K562 (cell line): ENCODE data around the gene AMELX. TPM values are rescaled to one million over a fixed set of nuclear protein-coding genes. Genes with fewer than 3 reads are reported as not detected.

Experiments
- BRCA1 ChIP-seq, 2 experiments: fragments of 450-650 bp in 1 of 2; sonication (generic) in 1 of 2; formaldehyde crosslinking in 1 of 2; IDR thresholded peaks; 2 replicates each; pipeline versions ENCODE4 v1.5.0 to v1.6.1; 2017 to 2020; ENCODE audit warnings: mild to moderate bottlenecking in 1 of 2, missing genetic modification reagents in 1 of 2
- CBFA2T2 ChIP-seq: fragments of 450-650 bp; conservative IDR thresholded peaks from 2 replicates; pipeline ENCODE4 v1.6.1; 2017; ENCODE audit warnings: mild to moderate bottlenecking
- L3MBTL2 ChIP-seq: fragments of 450-650 bp; IDR thresholded peaks from 2 replicates; pipeline ENCODE4 v1.6.1; 2016; ENCODE audit warnings: mild to moderate bottlenecking, moderate library complexity
- TCF3 ChIP-seq: sonication (generic); formaldehyde crosslinking; IDR thresholded peaks from 2 replicates; pipeline ENCODE4 v1.4.0; 2020; ENCODE audit warnings: mild to moderate bottlenecking, missing genetic modification reagents
- ZBTB1 ChIP-seq: sonication (generic); formaldehyde crosslinking; IDR thresholded peaks from 2 replicates; pipeline ENCODE4 v1.8.1; 2023; ENCODE audit warnings: missing genetic modification reagents, low read depth, mild to moderate bottlenecking, borderline replicate concordance
- ZNF316 ChIP-seq: fragments of 450-650 bp; IDR thresholded peaks from 2 replicates; pipeline ENCODE4 v1.6.1; 2016
- ZNF347 ChIP-seq: fragments of 450-650 bp; formaldehyde crosslinking; IDR thresholded peaks from 2 replicates; pipeline ENCODE4 v1.4.0; 2020; ENCODE audit warnings: low read depth, mild to moderate bottlenecking, moderate library complexity
- ZNF766 ChIP-seq: fragments of 200-800 bp; sonication (Bioruptor generic); conservative IDR thresholded peaks from 2 replicates; pipeline ENCODE4 v1.6.1; 2016; ENCODE audit warnings: missing genetic modification characterization, missing compliant biosample characterization
- polyA plus RNA-seq, 8 experiments: library from polyadenylated mRNA; depleted of rRNA in 4 of 8; stranded (reverse) in 5 of 8; unstranded in 3 of 8; fragments of >200 nt; fragmentation: Nextera tagmentation in 2 of 8; fragmentation: Illumina TruSeq in 1 of 8; extraction: Ambion mirVana in 2 of 8; extraction: Trizol in 1 of 8; gene quantifications; 2 replicates each; pipeline versions ENCODE4 v1.2.1 to v1.2.3, GENCODE V29; 2011 to 2014; ENCODE audit warnings: inconsistent platforms in 1 of 8, missing spikeins in 1 of 8
- total RNA-seq, 7 experiments: library from RNA; depleted of rRNA in 6 of 7; stranded (reverse); fragments of >200 nt in 6 of 7; fragmentation: Illumina TruSeq in 2 of 7; extraction: Trizol in 2 of 7; gene quantifications; 2 replicates each; pipeline versions ENCODE4 v1.2.1 to v1.2.3, GENCODE V29; 2011 to 2021; ENCODE audit warnings: low replicate concordance in 1 of 7
- TF ChIP-seq, protein P1 (sequence below): fragments of 150-350 bp; IDR thresholded peaks from 2 replicates; pipeline ENCODE4 v1.6.1; 2014; ENCODE audit warnings: low read depth, mild to moderate bottlenecking, low read length, borderline replicate concordance
- TF ChIP-seq, protein P2 (sequence below): fragments of 250-450 bp; sonication (Bioruptor Pico); IDR thresholded peaks from 2 replicates; pipeline ENCODE4 v1.8.0; 2021; ENCODE audit warnings: moderate library complexity, mild to moderate bottlenecking, inconsistent platforms
- TF ChIP-seq, protein P3 (sequence below): fragments of 450-650 bp; IDR thresholded peaks from 2 replicates; pipeline ENCODE4 v1.6.1; 2017; ENCODE audit warnings: antibody characterized with exemption, mild to moderate bottlenecking
- TF ChIP-seq, protein P4 (sequence below): fragments of 450-650 bp; IDR thresholded peaks from 2 replicates; pipeline ENCODE4 v1.7.1; 2018; ENCODE audit warnings: mild to moderate bottlenecking, low read depth; ENCODE audit not compliant: partially characterized antibody
- TF ChIP-seq, protein P5 (sequence below): fragments of 450-650 bp; IDR thresholded peaks from 2 replicates; pipeline ENCODE4 v1.6.1; 2016; ENCODE audit warnings: borderline replicate concordance

AMELX gene
- total and polyA plus RNA-seq, 9 of the 15 experiments (the other 6 are each of a cell fraction or from before 2014, with no cell fraction given) = 0.22 TPM; not detected in 8

DNA sequence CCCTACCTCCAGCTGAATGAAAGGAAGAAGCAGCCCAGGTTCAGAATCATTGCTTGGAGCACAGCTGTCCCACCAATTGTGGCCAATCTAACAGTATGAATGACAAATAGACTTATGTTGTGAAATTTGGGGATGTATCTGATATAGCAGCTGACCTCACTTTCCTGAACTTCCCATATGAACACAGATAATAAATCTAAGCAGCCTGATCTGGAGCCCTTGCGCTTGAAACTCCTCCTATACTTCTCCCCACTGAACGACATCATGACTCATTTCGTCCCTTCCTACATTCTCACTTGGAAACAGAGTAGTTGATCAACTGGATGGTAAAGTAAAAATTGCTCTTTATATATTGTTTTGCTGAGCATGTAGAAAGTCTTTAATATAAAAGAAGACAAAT, 24.2 kb upstream of the AMELX start (continued):
- TF ChIP-seq ZNF347 (CRISPR knock-in tag) = no peak
- TF ChIP-seq BRCA1 (IDR thresholded peaks at IDR 0.05) = no peak
- TF ChIP-seq BRCA1 (CRISPR knock-in tag; IDR thresholded peaks at IDR 0.05) = no peak
- TF ChIP-seq, protein P1, sequence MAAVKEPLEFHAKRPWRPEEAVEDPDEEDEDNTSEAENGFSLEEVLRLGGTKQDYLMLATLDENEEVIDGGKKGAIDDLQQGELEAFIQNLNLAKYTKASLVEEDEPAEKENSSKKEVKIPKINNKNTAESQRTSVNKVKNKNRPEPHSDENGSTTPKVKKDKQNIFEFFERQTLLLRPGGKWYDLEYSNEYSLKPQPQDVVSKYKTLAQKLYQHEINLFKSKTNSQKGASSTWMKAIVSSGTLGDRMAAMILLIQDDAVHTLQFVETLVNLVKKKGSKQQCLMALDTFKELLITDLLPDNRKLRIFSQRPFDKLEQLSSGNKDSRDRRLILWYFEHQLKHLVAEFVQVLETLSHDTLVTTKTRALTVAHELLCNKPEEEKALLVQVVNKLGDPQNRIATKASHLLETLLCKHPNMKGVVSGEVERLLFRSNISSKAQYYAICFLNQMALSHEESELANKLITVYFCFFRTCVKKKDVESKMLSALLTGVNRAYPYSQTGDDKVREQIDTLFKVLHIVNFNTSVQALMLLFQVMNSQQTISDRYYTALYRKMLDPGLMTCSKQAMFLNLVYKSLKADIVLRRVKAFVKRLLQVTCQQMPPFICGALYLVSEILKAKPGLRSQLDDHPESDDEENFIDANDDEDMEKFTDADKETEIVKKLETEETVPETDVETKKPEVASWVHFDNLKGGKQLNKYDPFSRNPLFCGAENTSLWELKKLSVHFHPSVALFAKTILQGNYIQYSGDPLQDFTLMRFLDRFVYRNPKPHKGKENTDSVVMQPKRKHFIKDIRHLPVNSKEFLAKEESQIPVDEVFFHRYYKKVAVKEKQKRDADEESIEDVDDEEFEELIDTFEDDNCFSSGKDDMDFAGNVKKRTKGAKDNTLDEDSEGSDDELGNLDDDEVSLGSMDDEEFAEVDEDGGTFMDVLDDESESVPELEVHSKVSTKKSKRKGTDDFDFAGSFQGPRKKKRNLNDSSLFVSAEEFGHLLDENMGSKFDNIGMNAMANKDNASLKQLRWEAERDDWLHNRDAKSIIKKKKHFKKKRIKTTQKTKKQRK = no peak
- TF ChIP-seq CBFA2T2 = peak; percentile 35
- TF ChIP-seq, protein P2, sequence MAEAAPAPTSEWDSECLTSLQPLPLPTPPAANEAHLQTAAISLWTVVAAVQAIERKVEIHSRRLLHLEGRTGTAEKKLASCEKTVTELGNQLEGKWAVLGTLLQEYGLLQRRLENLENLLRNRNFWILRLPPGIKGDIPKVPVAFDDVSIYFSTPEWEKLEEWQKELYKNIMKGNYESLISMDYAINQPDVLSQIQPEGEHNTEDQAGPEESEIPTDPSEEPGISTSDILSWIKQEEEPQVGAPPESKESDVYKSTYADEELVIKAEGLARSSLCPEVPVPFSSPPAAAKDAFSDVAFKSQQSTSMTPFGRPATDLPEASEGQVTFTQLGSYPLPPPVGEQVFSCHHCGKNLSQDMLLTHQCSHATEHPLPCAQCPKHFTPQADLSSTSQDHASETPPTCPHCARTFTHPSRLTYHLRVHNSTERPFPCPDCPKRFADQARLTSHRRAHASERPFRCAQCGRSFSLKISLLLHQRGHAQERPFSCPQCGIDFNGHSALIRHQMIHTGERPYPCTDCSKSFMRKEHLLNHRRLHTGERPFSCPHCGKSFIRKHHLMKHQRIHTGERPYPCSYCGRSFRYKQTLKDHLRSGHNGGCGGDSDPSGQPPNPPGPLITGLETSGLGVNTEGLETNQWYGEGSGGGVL = no peak
- TF ChIP-seq ZNF766 (CRISPR knock-in tag) = no peak
- no peak; the same call in 1 of the 2 replicates for TF ChIP-seq L3MBTL2
- TF ChIP-seq, protein P3, sequence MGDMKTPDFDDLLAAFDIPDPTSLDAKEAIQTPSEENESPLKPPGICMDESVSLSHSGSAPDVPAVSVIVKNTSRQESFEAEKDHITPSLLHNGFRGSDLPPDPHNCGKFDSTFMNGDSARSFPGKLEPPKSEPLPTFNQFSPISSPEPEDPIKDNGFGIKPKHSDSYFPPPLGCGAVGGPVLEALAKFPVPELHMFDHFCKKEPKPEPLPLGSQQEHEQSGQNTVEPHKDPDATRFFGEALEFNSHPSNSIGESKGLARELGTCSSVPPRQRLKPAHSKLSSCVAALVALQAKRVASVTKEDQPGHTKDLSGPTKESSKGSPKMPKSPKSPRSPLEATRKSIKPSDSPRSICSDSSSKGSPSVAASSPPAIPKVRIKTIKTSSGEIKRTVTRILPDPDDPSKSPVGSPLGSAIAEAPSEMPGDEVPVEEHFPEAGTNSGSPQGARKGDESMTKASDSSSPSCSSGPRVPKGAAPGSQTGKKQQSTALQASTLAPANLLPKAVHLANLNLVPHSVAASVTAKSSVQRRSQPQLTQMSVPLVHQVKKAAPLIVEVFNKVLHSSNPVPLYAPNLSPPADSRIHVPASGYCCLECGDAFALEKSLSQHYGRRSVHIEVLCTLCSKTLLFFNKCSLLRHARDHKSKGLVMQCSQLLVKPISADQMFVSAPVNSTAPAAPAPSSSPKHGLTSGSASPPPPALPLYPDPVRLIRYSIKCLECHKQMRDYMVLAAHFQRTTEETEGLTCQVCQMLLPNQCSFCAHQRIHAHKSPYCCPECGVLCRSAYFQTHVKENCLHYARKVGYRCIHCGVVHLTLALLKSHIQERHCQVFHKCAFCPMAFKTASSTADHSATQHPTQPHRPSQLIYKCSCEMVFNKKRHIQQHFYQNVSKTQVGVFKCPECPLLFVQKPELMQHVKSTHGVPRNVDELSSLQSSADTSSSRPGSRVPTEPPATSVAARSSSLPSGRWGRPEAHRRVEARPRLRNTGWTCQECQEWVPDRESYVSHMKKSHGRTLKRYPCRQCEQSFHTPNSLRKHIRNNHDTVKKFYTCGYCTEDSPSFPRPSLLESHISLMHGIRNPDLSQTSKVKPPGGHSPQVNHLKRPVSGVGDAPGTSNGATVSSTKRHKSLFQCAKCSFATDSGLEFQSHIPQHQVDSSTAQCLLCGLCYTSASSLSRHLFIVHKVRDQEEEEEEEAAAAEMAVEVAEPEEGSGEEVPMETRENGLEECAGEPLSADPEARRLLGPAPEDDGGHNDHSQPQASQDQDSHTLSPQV = peak; percentile 26; the same call in 1 of the 2 replicates
- peak; percentile 66 for TF ChIP-seq ZNF316
- TF ChIP-seq, protein P4, sequence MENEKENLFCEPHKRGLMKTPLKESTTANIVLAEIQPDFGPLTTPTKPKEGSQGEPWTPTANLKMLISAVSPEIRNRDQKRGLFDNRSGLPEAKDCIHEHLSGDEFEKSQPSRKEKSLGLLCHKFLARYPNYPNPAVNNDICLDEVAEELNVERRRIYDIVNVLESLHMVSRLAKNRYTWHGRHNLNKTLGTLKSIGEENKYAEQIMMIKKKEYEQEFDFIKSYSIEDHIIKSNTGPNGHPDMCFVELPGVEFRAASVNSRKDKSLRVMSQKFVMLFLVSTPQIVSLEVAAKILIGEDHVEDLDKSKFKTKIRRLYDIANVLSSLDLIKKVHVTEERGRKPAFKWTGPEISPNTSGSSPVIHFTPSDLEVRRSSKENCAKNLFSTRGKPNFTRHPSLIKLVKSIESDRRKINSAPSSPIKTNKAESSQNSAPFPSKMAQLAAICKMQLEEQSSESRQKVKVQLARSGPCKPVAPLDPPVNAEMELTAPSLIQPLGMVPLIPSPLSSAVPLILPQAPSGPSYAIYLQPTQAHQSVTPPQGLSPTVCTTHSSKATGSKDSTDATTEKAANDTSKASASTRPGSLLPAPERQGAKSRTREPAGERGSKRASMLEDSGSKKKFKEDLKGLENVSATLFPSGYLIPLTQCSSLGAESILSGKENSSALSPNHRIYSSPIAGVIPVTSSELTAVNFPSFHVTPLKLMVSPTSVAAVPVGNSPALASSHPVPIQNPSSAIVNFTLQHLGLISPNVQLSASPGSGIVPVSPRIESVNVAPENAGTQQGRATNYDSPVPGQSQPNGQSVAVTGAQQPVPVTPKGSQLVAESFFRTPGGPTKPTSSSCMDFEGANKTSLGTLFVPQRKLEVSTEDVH = no peak
- no peak for TF ChIP-seq ZBTB1 (CRISPR knock-in tag)
- TF ChIP-seq TCF3 (CRISPR knock-in tag) = no peak
- TF ChIP-seq, protein P5, sequence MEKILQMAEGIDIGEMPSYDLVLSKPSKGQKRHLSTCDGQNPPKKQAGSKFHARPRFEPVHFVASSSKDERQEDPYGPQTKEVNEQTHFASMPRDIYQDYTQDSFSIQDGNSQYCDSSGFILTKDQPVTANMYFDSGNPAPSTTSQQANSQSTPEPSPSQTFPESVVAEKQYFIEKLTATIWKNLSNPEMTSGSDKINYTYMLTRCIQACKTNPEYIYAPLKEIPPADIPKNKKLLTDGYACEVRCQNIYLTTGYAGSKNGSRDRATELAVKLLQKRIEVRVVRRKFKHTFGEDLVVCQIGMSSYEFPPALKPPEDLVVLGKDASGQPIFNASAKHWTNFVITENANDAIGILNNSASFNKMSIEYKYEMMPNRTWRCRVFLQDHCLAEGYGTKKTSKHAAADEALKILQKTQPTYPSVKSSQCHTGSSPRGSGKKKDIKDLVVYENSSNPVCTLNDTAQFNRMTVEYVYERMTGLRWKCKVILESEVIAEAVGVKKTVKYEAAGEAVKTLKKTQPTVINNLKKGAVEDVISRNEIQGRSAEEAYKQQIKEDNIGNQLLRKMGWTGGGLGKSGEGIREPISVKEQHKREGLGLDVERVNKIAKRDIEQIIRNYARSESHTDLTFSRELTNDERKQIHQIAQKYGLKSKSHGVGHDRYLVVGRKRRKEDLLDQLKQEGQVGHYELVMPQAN = no peak
